ENCODE results near the gene C12orf54. TPM values are rescaled to one million over a fixed set of nuclear protein-coding genes. Genes with fewer than 3 reads are reported as not detected.
"Not testable (repeated sequence)": the region's sequence is repeated elsewhere in the genome, so short reads cannot be mapped to it uniquely, and the experiment has no call there.

The C12orf54 gene
- total RNA-seq, 2 donors from 2014 or later = not detected

- Histone ChIP-seq H3K27me3 (ENCODE audit: control insufficient read depth, insufficient read depth, low read length, poor library complexity, severe bottlenecking) (no peaks in the 10 kb centered on the region), H3K9me3 (ENCODE audit: control insufficient read depth, low read length) (peaks cover 35% of the 10 kb centered on the region), H3K4me3 (ENCODE audit: low read length) (no peak overlapping the region), H3K4me1 (ENCODE audit: control insufficient read depth, insufficient read depth, low read length) (no peaks in the 10 kb centered on the region), H3K9ac (ENCODE audit: extremely low read depth, low read length, poor library complexity, severe bottlenecking) (no peak overlapping the region), H3K27ac (ENCODE audit: low read depth, low read length) (no peak overlapping the region), H3K36me3 (ENCODE audit: control insufficient read depth, insufficient read depth, low read length) (no peaks in the 10 kb centered on the region)
- TF ChIP-seq, protein P1, sequence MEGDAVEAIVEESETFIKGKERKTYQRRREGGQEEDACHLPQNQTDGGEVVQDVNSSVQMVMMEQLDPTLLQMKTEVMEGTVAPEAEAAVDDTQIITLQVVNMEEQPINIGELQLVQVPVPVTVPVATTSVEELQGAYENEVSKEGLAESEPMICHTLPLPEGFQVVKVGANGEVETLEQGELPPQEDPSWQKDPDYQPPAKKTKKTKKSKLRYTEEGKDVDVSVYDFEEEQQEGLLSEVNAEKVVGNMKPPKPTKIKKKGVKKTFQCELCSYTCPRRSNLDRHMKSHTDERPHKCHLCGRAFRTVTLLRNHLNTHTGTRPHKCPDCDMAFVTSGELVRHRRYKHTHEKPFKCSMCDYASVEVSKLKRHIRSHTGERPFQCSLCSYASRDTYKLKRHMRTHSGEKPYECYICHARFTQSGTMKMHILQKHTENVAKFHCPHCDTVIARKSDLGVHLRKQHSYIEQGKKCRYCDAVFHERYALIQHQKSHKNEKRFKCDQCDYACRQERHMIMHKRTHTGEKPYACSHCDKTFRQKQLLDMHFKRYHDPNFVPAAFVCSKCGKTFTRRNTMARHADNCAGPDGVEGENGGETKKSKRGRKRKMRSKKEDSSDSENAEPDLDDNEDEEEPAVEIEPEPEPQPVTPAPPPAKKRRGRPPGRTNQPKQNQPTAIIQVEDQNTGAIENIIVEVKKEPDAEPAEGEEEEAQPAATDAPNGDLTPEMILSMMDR (conservative IDR thresholded peaks at IDR 0.05) = no peak
- Mint-ChIP-seq H3K27me3 (ENCODE audit: insufficient read depth) (peaks cover 5% of the 10 kb centered on the region), H3K4me3 (no peak overlapping the region), H3K36me3 (ENCODE audit: low read depth) (no peaks in the 10 kb centered on the region), H3K9me3 (peaks cover 12% of the 10 kb centered on the region), H3K27ac (no peak overlapping the region), H3K4me1 (peaks cover 14% of the 10 kb centered on the region)
- no peak for DNase-seq
- WGBS, 2 experiments (ENCODE audit: insufficient coverage in 1 of 2, insufficient read length in 1 of 2) = 85 to 91% methylated on average over 1 of the region's 1 CpG
Observed at GRCh38 chr12:48447755-48448154, 34.5 kb upstream of the C12orf54 start.

- no CpG with 5 or more reads among the region's 1 CpG for WGBS, 2 experiments (ENCODE audit: insufficient coverage in 1 of 2, insufficient read length in 1 of 2)
- Mint-ChIP-seq H3K4me3 (no peak overlapping the region), H3K9me3 (peaks cover 14% of the 10 kb centered on the region)
Observed at GRCh38 chr12:48451372-48451771, 30.9 kb upstream of the C12orf54 start.

DNA sequence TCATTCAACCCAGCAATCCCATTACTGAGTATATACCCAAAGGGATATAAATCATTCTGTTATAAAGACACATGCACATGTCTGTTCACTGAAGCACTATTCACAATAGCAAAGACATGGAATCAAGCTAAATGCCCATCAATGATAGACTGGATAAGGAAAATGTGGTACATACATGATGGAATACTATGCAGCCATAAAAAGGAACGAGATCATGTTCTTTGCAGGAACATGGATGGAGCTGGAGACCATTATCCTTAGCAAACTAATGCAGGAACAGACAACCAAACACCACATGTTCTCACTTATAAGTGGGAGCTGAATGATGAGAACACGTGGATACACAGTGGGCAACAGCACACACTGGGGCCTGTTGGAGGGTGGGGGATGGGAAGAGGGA, 29.3 kb upstream of the C12orf54 start:
- not testable (repeated sequence) for H3K4me3 ChIP-seq (ENCODE audit: low read length); H3K27me3 Mint-ChIP-seq (ENCODE audit: insufficient read depth); H3K4me1 Mint-ChIP-seq; H3K36me3 Mint-ChIP-seq (ENCODE audit: low read depth); H3K27ac ChIP-seq (ENCODE audit: low read depth, low read length); H3K4me1 ChIP-seq (ENCODE audit: control insufficient read depth, insufficient read depth, low read length); H3K27ac Mint-ChIP-seq; H3K9ac ChIP-seq (ENCODE audit: extremely low read depth, low read length, poor library complexity, severe bottlenecking); H3K4me3 Mint-ChIP-seq; DNase-seq; H3K36me3 ChIP-seq (ENCODE audit: control insufficient read depth, insufficient read depth, low read length)
- WGBS, 2 experiments (ENCODE audit: insufficient coverage in 1 of 2, insufficient read length in 1 of 2) = 86 to 100% methylated on average over 1 to 2 of the region's 2 CpGs
- H3K27me3 ChIP-seq (ENCODE audit: control insufficient read depth, insufficient read depth, low read length, poor library complexity, severe bottlenecking) = peaks cover 11% of the 10 kb centered on the region
- H3K9me3 ChIP-seq (ENCODE audit: control insufficient read depth, low read length) = peaks cover 25% of the 10 kb centered on the region
- peaks cover 14% of the 10 kb centered on the region for H3K9me3 Mint-ChIP-seq

More at GRCh38 chr12:48451372-48451771, 30.9 kb upstream of the C12orf54 start:
- TF ChIP-seq, protein P1 (conservative IDR thresholded peaks at IDR 0.05) = no peak
- H3K27me3 ChIP-seq (ENCODE audit: control insufficient read depth, insufficient read depth, low read length, poor library complexity, severe bottlenecking) = peaks cover 7% of the 10 kb centered on the region
- Mint-ChIP-seq H3K36me3 (ENCODE audit: low read depth) (no peaks in the 10 kb centered on the region), H3K27me3 (ENCODE audit: insufficient read depth) (peaks cover 6% of the 10 kb centered on the region), H3K4me1 (peaks cover 11% of the 10 kb centered on the region), H3K27ac (no peak overlapping the region)
- no peaks in the 10 kb centered on the region for H3K36me3 ChIP-seq (ENCODE audit: control insufficient read depth, insufficient read depth, low read length)
- peak overlapping the region; percentile 10 for H3K4me3 ChIP-seq (ENCODE audit: low read length)
- no peak for DNase-seq
- peaks cover 35% of the 10 kb centered on the region for H3K9me3 ChIP-seq (ENCODE audit: control insufficient read depth, low read length)
- H3K9ac ChIP-seq (ENCODE audit: extremely low read depth, low read length, poor library complexity, severe bottlenecking) = no peak overlapping the region
- no peak overlapping the region for H3K27ac ChIP-seq (ENCODE audit: low read depth, low read length)
- H3K4me1 ChIP-seq (ENCODE audit: control insufficient read depth, insufficient read depth, low read length) = no peaks in the 10 kb centered on the region

GRCh38 chr12:48454667-48455066, 27.6 kb upstream of the C12orf54 start:
- H3K27ac Mint-ChIP-seq = no peak overlapping the region
- H3K4me1 Mint-ChIP-seq = peaks cover 8% of the 10 kb centered on the region
- no peaks in the 10 kb centered on the region for H3K36me3 ChIP-seq (ENCODE audit: control insufficient read depth, insufficient read depth, low read length)
- DNase-seq = no peak
- H3K27me3 Mint-ChIP-seq (ENCODE audit: insufficient read depth) = peaks cover 14% of the 10 kb centered on the region
- no peak overlapping the region for H3K27ac ChIP-seq (ENCODE audit: low read depth, low read length)
- TF ChIP-seq, protein P1 (conservative IDR thresholded peaks at IDR 0.05) = peak; percentile 79
- H3K9me3 Mint-ChIP-seq = peaks cover 11% of the 10 kb centered on the region
- H3K9ac ChIP-seq (ENCODE audit: extremely low read depth, low read length, poor library complexity, severe bottlenecking) = no peak overlapping the region
- no peaks in the 10 kb centered on the region for H3K36me3 Mint-ChIP-seq (ENCODE audit: low read depth)
- H3K4me3 Mint-ChIP-seq = no peak overlapping the region
- H3K27me3 ChIP-seq (ENCODE audit: control insufficient read depth, insufficient read depth, low read length, poor library complexity, severe bottlenecking) = peaks cover 16% of the 10 kb centered on the region
- H3K4me1 ChIP-seq (ENCODE audit: control insufficient read depth, insufficient read depth, low read length) = no peaks in the 10 kb centered on the region
- peaks cover 9% of the 10 kb centered on the region for H3K9me3 ChIP-seq (ENCODE audit: control insufficient read depth, low read length)
- no peak overlapping the region for H3K4me3 ChIP-seq (ENCODE audit: low read length)
- WGBS, 2 experiments (ENCODE audit: insufficient coverage in 1 of 2, insufficient read length in 1 of 2) = 78% methylated on average over 1 of the region's 1 CpG; no CpG with 5 or more reads in 1 of the 2 experiments

Data from endodermal cell (in vitro differentiated cells).